Nephron (organoid): ENCODE data around the gene MUC6.
A peak's percentile ranks its signal among the peaks of the same experiment; 100 is the strongest.

Experiments used
- H3K27ac Mint-ChIP-seq, 3 experiments: 2 replicates each; pipeline ENCODE4 v1.8.0; 2020; ENCODE audit warnings: mixed read lengths in 3 of 3, mild to moderate bottlenecking in 2 of 3, moderate library complexity in 1 of 3
- H3K27me3 Mint-ChIP-seq: 2 replicates; pipeline ENCODE4 v1.8.0; 2021; ENCODE audit warnings: low read depth, mild to moderate bottlenecking, moderate library complexity, mixed read lengths
- H3K36me3 Mint-ChIP-seq: 2 replicates; pipeline ENCODE4 v1.8.0; 2020; ENCODE audit warnings: low read depth, mixed read lengths
- H3K4me1 Mint-ChIP-seq: 2 replicates; pipeline ENCODE4 v1.8.0; 2020; ENCODE audit warnings: mixed read lengths
- H3K4me3 Mint-ChIP-seq, 3 experiments: 2 replicates each; pipeline ENCODE4 v1.8.0; 2020; ENCODE audit warnings: mild to moderate bottlenecking in 3 of 3, mixed read lengths in 3 of 3, moderate library complexity in 2 of 3
- H3K9me3 Mint-ChIP-seq: 2 replicates; pipeline ENCODE4 v1.8.0; 2020; ENCODE audit warnings: mixed read lengths
- TF ChIP-seq, protein P1 (sequence below), 3 experiments: fragments of 200-600 bp; sonication (generic); IDR thresholded peaks; one replicate each; pipeline ENCODE4 v1.5.0; 2021; ENCODE audit warnings: antibody characterized with exemption in 3 of 3; ENCODE audit not compliant: unreplicated experiment in 3 of 3

MUC6 gene

DNA sequence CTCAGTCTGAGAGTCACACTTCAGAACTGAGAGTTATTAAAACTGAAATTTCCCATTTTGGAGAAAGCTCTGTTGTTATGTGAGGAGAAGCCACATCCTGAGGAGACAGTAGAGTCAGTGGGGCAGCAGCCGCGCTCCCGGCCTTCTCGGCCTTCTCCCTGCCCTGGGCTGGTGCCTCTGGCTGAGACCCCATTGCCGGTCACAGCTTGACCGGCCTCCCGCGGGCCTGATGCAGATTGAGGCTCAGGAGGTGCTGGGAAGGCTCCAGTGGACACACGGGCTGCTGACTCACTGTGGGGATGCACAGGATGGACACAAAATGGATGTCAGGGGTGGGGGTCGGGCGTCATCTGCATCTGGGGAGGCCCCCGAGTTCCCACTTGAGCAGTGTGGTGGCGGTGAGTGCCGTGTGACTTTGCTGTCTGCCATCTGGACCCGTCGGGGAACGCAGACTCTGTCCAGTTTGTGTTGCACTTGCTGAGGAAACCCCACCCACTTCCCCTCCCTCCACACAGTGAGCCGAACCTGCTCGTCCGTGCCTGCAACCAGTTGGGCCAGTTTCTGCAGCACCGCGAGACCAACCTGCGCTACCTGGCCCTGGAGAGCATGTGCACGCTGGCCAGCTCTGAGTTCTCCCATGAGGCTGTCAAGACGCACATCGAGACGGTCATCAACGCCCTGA lies 50.1 kb downstream of the MUC6 start:
- Mint-ChIP-seq H3K9me3 (no peaks in the 10 kb centered on the region), H3K4me1 (no peaks in the 10 kb centered on the region), H3K36me3 (peaks cover 48% of the 10 kb centered on the region), H3K4me3 (no peak overlapping the region), H3K27me3 (no peaks in the 10 kb centered on the region), H3K27ac (peak overlapping the region in 1 of 3 experiments; percentile 40)
- TF ChIP-seq, protein P1, sequence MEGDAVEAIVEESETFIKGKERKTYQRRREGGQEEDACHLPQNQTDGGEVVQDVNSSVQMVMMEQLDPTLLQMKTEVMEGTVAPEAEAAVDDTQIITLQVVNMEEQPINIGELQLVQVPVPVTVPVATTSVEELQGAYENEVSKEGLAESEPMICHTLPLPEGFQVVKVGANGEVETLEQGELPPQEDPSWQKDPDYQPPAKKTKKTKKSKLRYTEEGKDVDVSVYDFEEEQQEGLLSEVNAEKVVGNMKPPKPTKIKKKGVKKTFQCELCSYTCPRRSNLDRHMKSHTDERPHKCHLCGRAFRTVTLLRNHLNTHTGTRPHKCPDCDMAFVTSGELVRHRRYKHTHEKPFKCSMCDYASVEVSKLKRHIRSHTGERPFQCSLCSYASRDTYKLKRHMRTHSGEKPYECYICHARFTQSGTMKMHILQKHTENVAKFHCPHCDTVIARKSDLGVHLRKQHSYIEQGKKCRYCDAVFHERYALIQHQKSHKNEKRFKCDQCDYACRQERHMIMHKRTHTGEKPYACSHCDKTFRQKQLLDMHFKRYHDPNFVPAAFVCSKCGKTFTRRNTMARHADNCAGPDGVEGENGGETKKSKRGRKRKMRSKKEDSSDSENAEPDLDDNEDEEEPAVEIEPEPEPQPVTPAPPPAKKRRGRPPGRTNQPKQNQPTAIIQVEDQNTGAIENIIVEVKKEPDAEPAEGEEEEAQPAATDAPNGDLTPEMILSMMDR (IDR thresholded peaks at IDR 0.05; ENCODE audit: unreplicated experiment in 3 of 3), result no peak

GRCh38 chr11:985848-986247 lies 50.7 kb downstream of the MUC6 start:
- no peaks in the 10 kb centered on the region for H3K4me1 Mint-ChIP-seq
- no peaks in the 10 kb centered on the region for H3K27me3 Mint-ChIP-seq
- H3K4me3 Mint-ChIP-seq, result no peak overlapping the region
- H3K9me3 Mint-ChIP-seq, result no peaks in the 10 kb centered on the region
- TF ChIP-seq, protein P1 (IDR thresholded peaks at IDR 0.05; ENCODE audit: unreplicated experiment in 3 of 3), result no peak
- no peak overlapping the region for H3K27ac Mint-ChIP-seq
- peaks cover 47% of the 10 kb centered on the region for H3K36me3 Mint-ChIP-seq

DNA sequence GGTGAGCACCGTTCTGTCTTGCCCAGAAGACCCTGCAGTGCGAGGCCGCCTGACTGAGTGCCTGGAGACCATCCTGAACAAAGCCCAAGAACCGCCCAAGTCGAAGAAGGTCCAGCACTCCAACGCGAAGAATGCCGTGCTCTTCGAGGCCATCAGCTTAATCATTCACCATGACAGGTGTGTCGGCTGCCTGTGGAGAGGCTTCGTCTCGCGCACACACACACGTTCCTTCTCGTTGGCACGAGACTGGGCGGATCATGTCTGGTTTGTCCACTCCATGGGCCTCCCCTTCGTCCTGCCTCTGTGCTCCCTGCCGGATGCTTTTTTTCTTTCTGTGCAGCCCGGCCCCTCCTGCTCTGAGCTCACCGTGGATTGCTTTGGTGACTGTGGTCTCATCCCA lies 51.1 kb downstream of the MUC6 start:
- no peaks in the 10 kb centered on the region for H3K27me3 Mint-ChIP-seq
- no peak overlapping the region for H3K4me3 Mint-ChIP-seq
- H3K27ac Mint-ChIP-seq, result peak overlapping the region in 2 of 3 experiments; percentile 46 to 51
- TF ChIP-seq, protein P1 (IDR thresholded peaks at IDR 0.05; ENCODE audit: unreplicated experiment in 3 of 3), result no peak
- H3K4me1 Mint-ChIP-seq, result no peaks in the 10 kb centered on the region
- H3K9me3 Mint-ChIP-seq, result no peaks in the 10 kb centered on the region
- H3K36me3 Mint-ChIP-seq, result peaks cover 51% of the 10 kb centered on the region

GRCh38 chr11:984546-984945 lies 52.0 kb downstream of the MUC6 start:
- Mint-ChIP-seq H3K4me1 (no peaks in the 10 kb centered on the region), H3K4me3 (no peak overlapping the region), H3K27ac (peak overlapping the region in 2 of 3 experiments; percentile 35 to 56), H3K27me3 (no peaks in the 10 kb centered on the region), H3K9me3 (no peaks in the 10 kb centered on the region), H3K36me3 (peaks cover 50% of the 10 kb centered on the region)
- TF ChIP-seq, protein P1 (IDR thresholded peaks at IDR 0.05; ENCODE audit: unreplicated experiment in 3 of 3), result no peak

- Mint-ChIP-seq H3K36me3 (peaks cover 49% of the 10 kb centered on the region), H3K27ac (no peak overlapping the region), H3K27me3 (no peaks in the 10 kb centered on the region), H3K9me3 (no peaks in the 10 kb centered on the region), H3K4me3 (no peak overlapping the region), H3K4me1 (no peaks in the 10 kb centered on the region)
- TF ChIP-seq, protein P1 (IDR thresholded peaks at IDR 0.05; ENCODE audit: unreplicated experiment in 3 of 3), result no peak
These were observed 54.8 kb downstream of the MUC6 start for GRCh38 chr11:981764-982163.
